ENCODE data around the gene KDM4B.

The KDM4B gene

GRCh38 chr19:5145521-5146511 lies 176.9 kb downstream of the KDM4B start:
- ChIA-PET CTCF (interaction anchor here (0.6 to 1.7 kb wide), 3 partner anchors 9 to 340 kb away, joined by 3 to 4 read pairs (median 3); no protein-coding TSS in a partner anchor), POLR2A (interaction anchor here (0.6 kb wide), 1 partner anchor 34 kb away, joined by 4 read pairs; no protein-coding TSS in a partner anchor)
- no peak overlapping the region for H3K4me3 ChIP-seq (ENCODE audit: low read depth, low read length)
- no peak for TF ChIP-seq CTCF (IDR thresholded peaks at IDR 0.05; ENCODE audit: insufficient read depth, low read length, missing control alignments)
- DNase-seq (ENCODE audit: low read depth, low spot score) = no peak

- ChIA-PET CTCF (no interaction called here), POLR2A (interaction anchor here (0.7 kb wide), 1 partner anchor 13 kb away, joined by 4 read pairs; no protein-coding TSS in a partner anchor)
- no peak for TF ChIP-seq CTCF (IDR thresholded peaks at IDR 0.05; ENCODE audit: insufficient read depth, low read length, missing control alignments)
- no peak overlapping the region for H3K4me3 ChIP-seq (ENCODE audit: low read depth, low read length)
- DNase-seq (ENCODE audit: low read depth, low spot score) = no peak
Measured at GRCh38 chr19:5147074-5147977, 178.4 kb downstream of the KDM4B start.

GRCh38 chr19:5147978-5148793 lies 179.3 kb downstream of the KDM4B start:
- H3K4me3 ChIP-seq (ENCODE audit: low read depth, low read length) = no peak overlapping the region
- TF ChIP-seq CTCF (IDR thresholded peaks at IDR 0.05; ENCODE audit: insufficient read depth, low read length, missing control alignments) = no peak
- no peak for DNase-seq (ENCODE audit: low read depth, low spot score)
- ChIA-PET CTCF (interaction anchor here (0.6 kb wide), 1 partner anchor 8 kb away, joined by 3 read pairs; no protein-coding TSS in a partner anchor), POLR2A (no interaction called here)

- no peak for TF ChIP-seq CTCF (IDR thresholded peaks at IDR 0.05; ENCODE audit: insufficient read depth, low read length, missing control alignments)
- CTCF ChIA-PET = interaction anchor here (0.6 kb wide), 1 partner anchor 8 kb away, joined by 3 read pairs; no protein-coding TSS in a partner anchor
Measured at GRCh38 chr19:5148794-5149190, 179.9 kb downstream of the KDM4B start.

GRCh38 chr19:5149508-5149907 lies 180.6 kb downstream of the KDM4B start:
- no peak for DNase-seq (ENCODE audit: low read depth, low spot score)
- POLR2A ChIA-PET = interaction anchor here (0.6 kb wide), 1 partner anchor 82 kb away, joined by 3 read pairs; no protein-coding TSS in a partner anchor
- CTCF ChIA-PET = no interaction called here
- no peak for TF ChIP-seq CTCF (IDR thresholded peaks at IDR 0.05; ENCODE audit: insufficient read depth, low read length, missing control alignments)
- no peak overlapping the region for H3K4me3 ChIP-seq (ENCODE audit: low read depth, low read length)

More at GRCh38 chr19:5148794-5149190, 179.9 kb downstream of the KDM4B start:
- H3K4me3 ChIP-seq (ENCODE audit: low read depth, low read length) = no peak overlapping the region
- POLR2A ChIA-PET = interaction anchor here (0.6 kb wide), 1 partner anchor 81 kb away, joined by 3 read pairs; no protein-coding TSS in a partner anchor
- DNase-seq (ENCODE audit: low read depth, low spot score) = no peak

All from AG04449 (cell line).